ENCODE data around the gene CENPO. TPM values are rescaled to one million over a fixed set of nuclear protein-coding genes. Genes with fewer than 3 reads are reported as not detected.

Gene CENPO, protein sequence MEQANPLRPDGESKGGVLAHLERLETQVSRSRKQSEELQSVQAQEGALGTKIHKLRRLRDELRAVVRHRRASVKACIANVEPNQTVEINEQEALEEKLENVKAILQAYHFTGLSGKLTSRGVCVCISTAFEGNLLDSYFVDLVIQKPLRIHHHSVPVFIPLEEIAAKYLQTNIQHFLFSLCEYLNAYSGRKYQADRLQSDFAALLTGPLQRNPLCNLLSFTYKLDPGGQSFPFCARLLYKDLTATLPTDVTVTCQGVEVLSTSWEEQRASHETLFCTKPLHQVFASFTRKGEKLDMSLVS
- polyA plus RNA-seq: 2.5 and 3.0 TPM in 2 replicates

GRCh38 chr2:24792874-24793760, at the start of gene CENPO, which contains the start of gene PTRHD1:
CENPO (plus strand) TSS chr2:24793425; CDS start chr2:24793920, 495 bp downstream.
PTRHD1 (minus strand) TSS chr2:24793391; CDS start chr2:24793377, 14 bp downstream.

Other genes with a start within 250 kb of the CENPO start
- gene PTRHD1, start within 50 bp of the CENPO start, polyA plus RNA-seq: 74.9 and 90.1 TPM in 2 replicates
- 2.8 and 4.7 TPM in 2 replicates for gene ADCY3, start 126.8 kb downstream of the CENPO start, polyA plus RNA-seq
- gene DNAJC27, start 178.5 kb downstream of the CENPO start, polyA plus RNA-seq: 17.2 and 26.4 TPM in 2 replicates
- gene EFR3B, start 248.7 kb downstream of the CENPO start, polyA plus RNA-seq: 2.7 and 4.0 TPM in 2 replicates